Bone marrow (tissue), 2 donors: ENCODE measurements around the gene IGFBP4.
"Not testable (repeated sequence)": the region's sequence is repeated elsewhere in the genome, so short reads cannot be mapped to it uniquely, and the experiment has no call there.

Source experiments
- DNase-seq, 2 donors: peaks; one replicate each; lab custom pipeline; 2025; lab: John Stamatoyannopoulos, UW

IGFBP4 gene

DNA sequence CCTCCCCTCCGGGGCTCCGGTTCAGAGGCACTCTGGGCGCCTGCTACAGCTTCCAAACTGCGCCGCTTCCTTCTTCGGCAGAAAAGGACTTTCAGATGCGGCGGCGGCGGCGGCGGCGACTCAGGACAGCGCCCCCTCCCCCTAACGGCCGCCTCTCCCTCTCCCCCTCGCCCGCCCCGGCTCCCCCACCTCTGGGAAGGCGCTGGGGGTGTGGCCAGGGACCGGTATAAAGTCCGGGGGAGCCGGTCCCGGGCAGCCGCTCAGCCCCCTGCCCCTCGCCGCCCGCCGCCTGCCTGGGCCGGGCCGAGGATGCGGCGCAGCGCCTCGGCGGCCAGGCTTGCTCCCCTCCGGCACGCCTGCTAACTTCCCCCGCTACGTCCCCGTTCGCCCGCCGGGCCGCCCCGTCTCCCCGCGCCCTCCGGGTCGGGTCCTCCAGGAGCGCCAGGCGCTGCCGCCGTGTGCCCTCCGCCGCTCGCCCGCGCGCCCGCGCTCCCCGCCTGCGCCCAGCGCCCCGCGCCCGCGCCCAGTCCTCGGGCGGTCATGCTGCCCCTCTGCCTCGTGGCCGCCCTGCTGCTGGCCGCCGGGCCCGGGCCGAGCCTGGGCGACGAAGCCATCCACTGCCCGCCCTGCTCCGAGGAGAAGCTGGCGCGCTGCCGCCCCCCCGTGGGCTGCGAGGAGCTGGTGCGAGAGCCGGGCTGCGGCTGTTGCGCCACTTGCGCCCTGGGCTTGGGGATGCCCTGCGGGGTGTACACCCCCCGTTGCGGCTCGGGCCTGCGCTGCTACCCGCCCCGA is at the start of gene IGFBP4:
Gene IGFBP4 (plus strand): TSS at position 255 of the 792 bp plus-strand sequence. CDS start 286 bp downstream, at position 541.
- peak in 1 of 2 donors; percentile 39 for DNase-seq

DNA sequence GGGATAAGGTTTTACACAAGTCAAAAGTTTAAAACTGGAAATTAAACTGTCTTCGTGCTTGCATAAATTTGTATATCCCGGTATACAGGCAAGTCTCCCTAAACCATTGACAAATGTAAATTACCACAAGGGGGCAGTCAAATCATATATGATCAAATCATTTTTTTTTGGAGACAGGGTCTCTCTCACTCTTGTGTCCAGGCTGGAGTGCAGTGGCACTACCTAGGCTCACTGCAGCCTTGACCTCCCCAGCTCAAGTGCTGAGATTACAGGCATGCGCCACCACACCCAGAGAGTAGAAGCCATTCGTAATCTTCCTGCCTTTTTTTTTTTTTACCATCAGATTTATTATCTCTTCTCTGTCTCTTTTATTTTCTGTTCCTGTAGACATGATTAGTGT is 44.1 kb upstream of the IGFBP4 start:
- peak in 1 of 2 donors; percentile 47 for DNase-seq

GRCh38 chr17:40402668-40403067 is 40.6 kb upstream of the IGFBP4 start:
- DNase-seq: no peak

DNA sequence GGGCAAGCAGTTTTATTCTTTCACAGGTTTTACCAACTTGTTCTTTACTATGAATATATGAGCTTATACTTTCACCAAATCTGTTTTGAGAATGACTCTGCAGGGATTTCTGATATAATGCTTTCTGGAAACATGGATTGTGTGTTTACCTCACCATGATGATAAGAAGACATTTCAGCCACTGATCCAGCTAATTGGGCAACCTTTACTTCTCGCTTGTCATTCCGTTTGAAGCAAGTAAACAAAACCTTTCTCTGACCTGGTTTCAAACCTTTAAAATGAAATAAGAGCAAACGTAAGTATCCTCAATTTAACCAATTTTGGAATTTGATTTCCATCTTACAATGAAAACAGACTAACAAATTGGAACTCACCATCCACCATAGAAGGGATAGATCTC is 39.2 kb upstream of the IGFBP4 start:
- no peak for DNase-seq

GRCh38 chr17:40407460-40407859 is 35.8 kb upstream of the IGFBP4 start:
- no peak for DNase-seq

DNA sequence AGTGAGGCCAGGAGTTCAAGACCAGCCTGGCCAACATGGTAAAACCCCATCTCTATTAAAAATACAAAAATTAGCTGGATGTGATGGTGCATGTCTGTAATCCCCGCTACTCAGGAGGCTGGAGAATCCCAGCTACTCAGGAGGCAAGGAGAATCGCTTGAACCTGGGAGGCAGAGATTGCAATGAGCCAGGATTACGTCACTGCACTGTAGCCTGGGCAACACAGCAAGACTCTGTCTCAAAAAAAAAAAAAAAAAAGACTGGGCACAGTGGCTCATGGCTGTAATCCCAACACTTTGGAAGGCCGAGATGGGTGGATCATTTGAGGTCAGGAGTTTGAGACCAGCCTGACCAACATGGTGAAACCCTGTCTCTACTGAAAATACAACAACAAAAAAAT is 33.7 kb upstream of the IGFBP4 start:
- DNase-seq: not testable (repeated sequence)

DNA sequence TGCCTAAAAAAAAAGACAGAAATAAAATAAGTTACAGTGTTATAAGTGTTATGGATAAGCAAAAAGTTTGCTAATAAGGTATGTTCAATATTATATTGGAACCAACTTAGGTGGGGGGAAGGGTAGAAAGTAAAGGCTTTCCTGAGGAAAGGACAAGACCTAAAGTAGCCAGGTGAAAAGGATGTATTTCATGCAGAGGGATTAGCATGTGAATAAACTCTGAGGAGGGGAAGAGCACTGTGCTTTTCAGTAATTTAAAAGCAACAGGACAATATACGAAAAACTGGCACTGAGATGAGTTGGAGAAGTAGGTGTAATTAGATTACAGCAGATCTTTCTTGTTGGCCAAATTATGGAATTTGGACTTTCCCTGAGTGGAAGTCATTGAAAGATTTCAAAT is 33.2 kb upstream of the IGFBP4 start:
- DNase-seq: no peak

DNA sequence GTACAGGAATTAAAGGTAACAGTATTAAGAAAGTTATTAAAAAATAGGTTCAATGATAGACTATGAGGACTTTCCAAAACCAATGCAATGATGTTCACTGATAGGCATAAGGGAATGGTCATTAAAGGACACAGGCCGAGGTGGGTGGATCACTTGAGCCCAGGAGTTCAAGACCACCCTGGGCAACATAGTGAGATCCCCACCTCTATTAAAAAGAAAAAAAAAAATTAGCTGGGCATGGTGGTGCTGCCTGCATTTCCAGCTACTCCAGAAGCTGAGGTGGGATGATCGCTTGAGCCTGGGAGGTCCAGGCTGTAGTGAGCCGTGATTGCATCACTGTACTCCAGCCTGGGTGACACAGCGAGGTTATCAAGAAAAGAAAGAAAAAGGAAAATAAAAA is 31.4 kb upstream of the IGFBP4 start:
- no peak for DNase-seq

GRCh38 chr17:40412880-40413279 is 30.4 kb upstream of the IGFBP4 start:
- DNase-seq: no peak

DNA sequence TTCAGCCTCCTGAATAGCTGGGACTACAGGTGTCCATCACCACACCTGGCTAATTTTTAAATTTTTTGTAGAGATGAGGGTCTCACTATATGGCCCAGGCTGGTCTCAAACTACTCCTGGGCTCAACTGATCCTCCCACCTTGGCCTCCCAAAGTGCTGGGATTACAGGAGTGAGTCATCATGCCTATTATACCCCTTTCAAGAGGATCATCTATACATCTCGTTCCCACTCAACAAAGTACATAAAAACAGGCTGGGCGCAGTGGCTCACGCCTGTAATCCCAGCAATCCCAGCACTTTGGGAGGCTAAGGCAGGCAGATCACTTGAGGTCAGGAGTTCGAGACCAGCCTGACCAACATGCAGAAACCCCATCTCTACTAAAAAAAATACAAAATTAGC is 28.9 kb upstream of the IGFBP4 start:
- DNase-seq: not testable (repeated sequence)

DNA sequence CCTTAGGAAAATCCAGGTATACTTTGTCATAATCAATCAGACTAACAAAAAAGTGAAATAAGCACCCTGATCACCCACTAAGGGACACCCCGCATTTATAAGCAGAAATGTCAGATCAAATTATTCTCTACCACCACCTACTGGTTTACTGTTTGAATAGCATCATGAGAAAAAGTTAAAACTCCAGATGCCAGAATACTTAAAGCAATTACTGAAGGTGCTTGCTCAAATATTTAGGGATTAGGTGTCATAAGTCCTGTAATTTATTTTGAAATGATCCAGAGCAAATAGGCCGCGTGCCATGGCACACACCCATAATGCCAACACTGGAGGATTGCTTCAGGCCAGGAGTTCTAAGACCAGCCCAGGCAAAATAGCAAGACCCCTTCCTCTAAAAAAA is 27.9 kb upstream of the IGFBP4 start:
- peak in 1 of 2 donors; percentile 54 for DNase-seq

DNA sequence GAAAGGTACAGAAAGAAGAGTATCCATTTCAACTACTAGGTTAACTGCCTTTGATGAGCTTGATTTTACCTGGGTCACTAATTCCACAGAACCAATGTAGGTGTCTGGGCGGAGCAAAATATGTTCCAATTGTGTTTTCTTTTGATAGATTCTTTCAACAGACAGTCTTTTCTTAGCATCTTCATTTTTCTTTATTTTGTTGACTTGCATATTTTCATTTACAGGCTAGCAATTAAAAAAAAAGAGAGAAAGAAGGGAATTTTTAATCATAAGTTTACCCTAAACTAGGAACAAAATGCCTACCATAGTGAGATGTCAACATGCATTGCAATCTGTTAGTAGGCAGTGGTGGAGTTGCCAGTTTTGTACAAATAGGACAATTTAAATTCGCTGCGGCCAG is 26.6 kb upstream of the IGFBP4 start:
- no peak for DNase-seq

DNA sequence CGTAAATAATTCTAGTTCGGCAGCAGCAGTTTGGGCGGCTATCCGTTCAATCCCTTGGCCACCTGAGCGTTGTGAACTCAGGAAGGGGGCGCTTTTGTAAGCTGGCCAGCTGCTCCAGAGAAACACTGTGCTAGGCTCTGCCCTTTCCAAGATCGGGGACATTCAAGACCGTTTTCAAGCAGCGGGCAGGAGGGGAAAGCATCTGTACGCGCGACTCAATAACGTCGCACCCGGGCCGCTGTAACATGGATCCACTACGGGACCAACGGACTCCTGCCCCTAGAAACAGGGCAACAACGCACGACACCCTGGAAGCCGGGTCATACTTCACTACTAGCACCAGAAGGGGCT is 26.0 kb upstream of the IGFBP4 start:
- no peak for DNase-seq

DNA sequence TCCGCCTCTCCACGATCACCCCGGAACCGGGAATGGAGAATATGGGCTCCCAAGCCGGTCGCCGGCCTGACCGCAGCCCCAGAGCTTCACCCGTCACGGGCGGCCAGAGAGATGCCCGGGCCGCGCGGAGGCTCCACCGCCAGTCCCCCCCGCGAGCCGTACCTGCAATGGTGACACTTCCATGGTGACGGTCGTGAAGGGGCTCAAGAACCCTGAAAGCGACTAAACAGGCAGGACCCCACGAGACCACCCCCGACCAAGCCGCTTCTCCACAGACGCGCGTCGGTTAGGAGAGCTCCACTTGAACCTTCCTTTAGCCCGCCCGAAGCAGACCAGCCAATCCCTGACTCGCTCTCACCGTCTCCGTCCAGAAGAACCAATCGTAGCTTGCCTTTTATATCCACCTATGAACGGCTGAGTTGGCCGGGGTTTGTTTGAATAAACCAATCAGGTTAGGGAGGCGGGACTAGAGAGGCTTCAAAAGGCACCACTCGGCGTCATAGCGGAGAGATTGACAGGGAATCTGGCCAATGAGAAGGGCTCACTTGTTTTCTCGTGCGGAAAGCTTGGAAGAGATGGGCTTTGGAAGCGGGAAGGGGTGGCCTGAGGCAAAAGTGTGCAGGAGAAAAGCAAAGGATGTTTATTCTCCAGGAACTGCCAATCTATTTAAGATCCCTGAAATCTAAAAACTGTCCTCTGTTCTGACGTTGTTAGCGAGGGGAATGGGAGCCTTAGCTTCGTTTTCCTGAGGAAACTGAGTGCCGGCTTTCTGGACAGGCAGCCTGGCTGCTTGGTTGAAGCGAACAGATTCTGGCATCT is 25.4 kb upstream of the IGFBP4 start, which contains the start of gene TOP2A:
Gene TOP2A (minus strand): TSS at position 288 of the 819 bp plus-strand sequence. CDS start 105 bp downstream, at position 183.
- DNase-seq: peak; percentile 89 to 100

DNA sequence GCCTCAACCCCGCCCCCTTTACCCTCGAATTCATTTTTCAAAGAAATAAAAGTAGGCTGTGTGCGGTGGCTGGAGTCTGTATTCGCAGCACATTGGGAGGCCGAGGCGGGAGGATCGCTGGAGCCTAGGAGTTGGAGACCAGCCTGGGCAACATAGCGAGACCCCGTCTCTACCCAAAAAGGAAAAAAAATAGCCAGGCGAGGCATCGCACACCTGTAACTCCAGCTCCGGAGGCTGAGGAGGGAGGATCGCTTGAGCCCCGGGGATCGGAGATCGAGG is 24.9 kb upstream of the IGFBP4 start:
- no peak for DNase-seq

GRCh38 chr17:40419559-40420331 is 23.5 kb upstream of the IGFBP4 start:
- no peak for DNase-seq

DNA sequence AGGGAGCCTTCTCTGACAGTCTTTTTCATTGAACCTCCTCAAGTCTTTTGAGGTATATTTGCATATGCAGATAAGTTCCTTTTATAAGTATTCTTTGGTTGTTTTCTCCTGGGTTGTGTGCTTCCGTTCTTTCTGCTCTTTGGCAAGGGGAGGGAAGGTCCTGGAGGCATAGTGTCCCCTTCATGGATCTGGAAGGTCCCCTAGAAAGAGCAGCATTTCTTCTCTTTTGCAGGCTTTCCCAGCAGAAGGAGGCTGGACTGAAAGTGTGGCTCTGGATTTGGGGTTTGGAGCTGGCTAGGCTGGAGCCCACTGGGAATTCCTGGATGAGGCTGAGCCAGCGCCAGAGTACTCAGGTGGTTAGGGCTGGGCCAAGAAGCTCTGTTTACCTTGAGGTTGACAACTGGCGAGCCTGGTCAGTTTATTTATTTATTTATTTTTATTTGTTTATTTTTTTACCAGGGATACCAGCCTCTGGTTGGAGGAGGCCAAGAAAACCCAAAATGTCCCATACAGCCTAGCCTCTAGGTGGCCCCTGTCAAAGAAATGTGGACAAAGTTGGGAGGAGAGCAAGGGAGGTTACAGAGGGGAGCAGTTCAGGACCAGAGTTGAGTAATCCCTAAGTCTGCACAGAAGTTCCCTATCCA is 20.1 kb upstream of the IGFBP4 start:
- DNase-seq: no peak

GRCh38 chr17:40425741-40426140 is 17.5 kb upstream of the IGFBP4 start:
- no peak for DNase-seq

GRCh38 chr17:40427002-40427491 is 16.2 kb upstream of the IGFBP4 start:
- DNase-seq: no peak

DNA sequence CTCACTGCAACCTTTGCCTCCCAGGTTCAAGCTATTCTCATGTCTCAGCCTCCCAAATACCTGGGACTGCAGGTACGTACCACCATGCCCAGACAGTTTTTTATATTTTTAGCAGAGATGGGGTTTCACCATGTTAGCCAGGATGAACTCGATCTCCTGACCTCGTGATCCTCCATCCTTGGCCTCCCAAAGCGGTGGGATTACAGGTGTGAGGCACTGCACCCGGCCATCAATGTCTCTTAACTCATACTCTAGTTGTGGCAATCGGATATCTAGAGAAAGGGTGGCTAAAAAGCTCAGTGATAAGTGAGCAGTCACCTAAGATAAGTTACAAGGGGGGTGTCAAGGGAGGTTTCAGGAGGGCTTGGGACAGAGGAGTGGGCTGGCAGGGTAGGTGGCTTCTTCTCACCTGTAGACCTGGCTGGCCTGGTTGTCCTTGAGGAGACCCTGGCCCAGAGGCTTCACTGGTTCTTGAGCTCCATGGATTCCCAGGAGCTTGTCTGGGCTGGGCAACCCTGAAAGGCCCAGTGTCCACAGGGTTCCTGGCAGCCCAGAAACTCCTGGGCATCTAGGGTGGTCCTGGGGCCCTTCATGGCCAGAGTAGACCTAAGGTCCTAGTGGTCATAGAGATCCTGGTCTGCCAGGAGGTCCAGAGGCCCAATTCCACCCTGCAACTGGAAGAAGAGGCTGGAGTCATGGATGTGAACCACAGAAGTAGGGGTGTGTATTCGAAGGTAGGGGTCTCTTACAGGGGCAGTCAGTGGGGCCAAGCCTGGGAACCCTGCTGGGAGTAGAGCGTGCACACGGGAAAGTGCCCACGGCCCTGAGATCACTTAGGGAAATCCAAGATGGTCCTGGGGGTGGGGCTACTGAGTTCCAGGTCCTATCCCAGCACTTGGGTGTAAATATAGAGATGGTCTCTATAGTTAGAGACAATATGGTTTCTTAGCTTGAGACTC is 12.7 kb upstream of the IGFBP4 start:
- no peak for DNase-seq

DNA sequence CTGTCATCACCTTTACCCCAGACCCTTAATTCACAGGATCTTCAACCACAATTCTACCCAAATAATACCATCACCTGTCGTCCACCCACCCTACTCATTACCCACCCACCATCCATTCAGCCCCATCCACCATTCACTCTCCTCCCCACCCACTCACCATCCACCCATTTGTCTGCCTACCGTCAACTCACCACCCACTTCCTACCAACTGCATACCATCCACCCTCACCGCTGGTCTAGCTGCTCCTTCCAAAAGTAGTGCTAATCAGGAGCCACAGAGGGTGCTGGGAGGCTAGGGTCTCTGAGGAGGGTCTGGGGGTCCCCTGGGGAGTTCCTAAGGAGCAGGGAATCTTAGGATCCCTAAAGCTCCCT is 12.0 kb upstream of the IGFBP4 start:
- no peak for DNase-seq
